CD4-positive, alpha-beta T cell (primary cell): ENCODE data around the gene EARS2. TPM values are rescaled to one million over a fixed set of nuclear protein-coding genes. Genes with fewer than 3 reads are reported as not detected.

Experiments
- ATAC-seq: fragments of 200-7000 bp; cut with Tn5 transposase; one replicate; pipeline ENCODE4 v1.10.0; 2022; ENCODE audit warnings: mild to moderate bottlenecking; ENCODE audit not compliant: poor library complexity
- CTCF ChIA-PET: fragments of 350-600 bp; sonication (Branson Sonifier 250); formaldehyde crosslinking; loops from one replicate; lab custom pipeline; 2021; ENCODE audit warnings: antibody characterized with exemption, inconsistent platforms; lab: Charles Lee
- POLR2A ChIA-PET: fragments of 350-600 bp; sonication (Branson Sonifier 250); formaldehyde crosslinking; loops from one replicate; lab custom pipeline; 2021; ENCODE audit warnings: antibody characterized with exemption, inconsistent platforms; lab: Charles Lee
- DNase-seq, 14 experiments: peaks; one replicate each; pipeline ENCODE4 v3.0.0-alpha.2; 2013 to 2020; ENCODE audit warnings: mixed read lengths in 2 of 14
- H3K27ac ChIP-seq, 2 donors: one replicate each; pipeline versions ENCODE4 v1.5.1 to v1.7.0; 2013; ENCODE audit warnings: low read length in 2 of 2, low read depth in 1 of 2, mild to moderate bottlenecking in 1 of 2
- H3K27me3 ChIP-seq, 2 experiments: 1 replicate in 1 of 2; 2 replicates in 1 of 2; pipeline versions ENCODE4 v1.6.1 to v1.7.0; 2013; ENCODE audit warnings: low read length in 2 of 2, control low read depth in 1 of 2, mild to moderate bottlenecking in 1 of 2, moderate library complexity in 1 of 2; ENCODE audit not compliant: insufficient read depth in 2 of 2, control insufficient read depth in 1 of 2
- H3K36me3 ChIP-seq: one replicate; pipeline ENCODE4 v1.6.1; 2013; ENCODE audit warnings: low read length, control low read depth; ENCODE audit not compliant: insufficient read depth
- H3K4me1 ChIP-seq: one replicate; pipeline ENCODE4 v1.6.1; 2013; ENCODE audit warnings: low read length, control low read depth; ENCODE audit not compliant: insufficient read depth
- H3K4me3 ChIP-seq: one replicate; pipeline ENCODE4 v1.5.1; 2013; ENCODE audit warnings: mild to moderate bottlenecking, low read length, moderate library complexity
- H3K9me3 ChIP-seq, 2 experiments: 1 replicate in 1 of 2; 2 replicates in 1 of 2; pipeline versions ENCODE4 v1.6.1 to v1.7.0; 2013; ENCODE audit warnings: low read length in 2 of 2, mild to moderate bottlenecking in 2 of 2, control low read depth in 1 of 2, moderate library complexity in 1 of 2; ENCODE audit not compliant: control insufficient read depth in 1 of 2, insufficient read depth in 1 of 2
- H3K27ac Mint-ChIP-seq: one replicate; pipeline ENCODE4 v1.8.0; 2020; ENCODE audit warnings: mixed read lengths
- H3K27me3 Mint-ChIP-seq: one replicate; pipeline ENCODE4 v1.8.0; 2021; ENCODE audit warnings: mixed read lengths
- H3K36me3 Mint-ChIP-seq: one replicate; pipeline ENCODE4 v1.8.0; 2021; ENCODE audit warnings: low read depth, mixed read lengths
- H3K4me1 Mint-ChIP-seq: one replicate; pipeline ENCODE4 v1.8.0; 2021; ENCODE audit warnings: low read depth, mixed read lengths
- H3K4me3 Mint-ChIP-seq: one replicate; pipeline ENCODE4 v1.8.0; 2020; ENCODE audit warnings: mild to moderate bottlenecking, mixed read lengths
- H3K9me3 Mint-ChIP-seq: one replicate; pipeline ENCODE4 v1.8.0; 2020; ENCODE audit warnings: mixed read lengths
- CTCF ChIP-seq: fragments of 200-600 bp; IDR thresholded peaks from one replicate; pipeline ENCODE4 v1.8.0; 2022; ENCODE audit warnings: antibody characterized with exemption, mild to moderate bottlenecking
- intact Hi-C, 2 experiments: fragments of 100-400 bp; cut with DNase I in 1 of 2; cut with micrococcal nuclease in 1 of 2; formaldehyde crosslinking; loops; one replicate each; pipeline versions ENCODE4 v1.15.1 to v1.9.0; 2023 to 2025; cut with DNase I, micrococcal nuclease
- total RNA-seq, 174 experiments: library from RNA in 2 of 174; stranded (reverse) in 2 of 174; gene quantifications; one replicate each; pipeline ENCODE4 v1.2.3 and lab custom pipeline; 2021 to 2026

Gene EARS2
- total RNA-seq, 2 experiments from 2014 or later: 7.9 to 8.0 TPM

GRCh38 chr16:23521965-23522364 lies 35.2 kb downstream of the EARS2 start:
- ATAC-seq (no peak), DNase-seq (no peak)
- H3K27me3 ChIP-seq: no peaks in the 10 kb centered on the region
- POLR2A ChIA-PET: interaction anchor here (0.7 to 1.0 kb wide), 2 partner anchors 12 to 25 kb away, joined by 3 read pairs; no protein-coding TSS in a partner anchor
- no peak overlapping the region for H3K4me3 ChIP-seq
- TF ChIP-seq CTCF: no peak
- Mint-ChIP-seq H3K27ac (no peak overlapping the region), H3K9me3 (no peaks in the 10 kb centered on the region), H3K27me3 (no peaks in the 10 kb centered on the region), H3K36me3 (peaks cover 55% of the 10 kb centered on the region), H3K4me1 (no peaks in the 10 kb centered on the region), H3K4me3 (no peak overlapping the region)
- no peaks in the 10 kb centered on the region for H3K9me3 ChIP-seq
- CTCF ChIA-PET: no interaction called here
- peaks cover 30% of the 10 kb centered on the region for H3K36me3 ChIP-seq
- intact Hi-C loops: no loop called here
- H3K4me1 ChIP-seq: no peaks in the 10 kb centered on the region
- no peak overlapping the region for H3K27ac ChIP-seq

- Histone ChIP-seq H3K27ac (no peak overlapping the region), H3K36me3 (peaks cover 30% of the 10 kb centered on the region), H3K4me3 (no peak overlapping the region), H3K27me3 (no peaks in the 10 kb centered on the region), H3K9me3 (no peaks in the 10 kb centered on the region), H3K4me1 (peaks cover 5% of the 10 kb centered on the region)
- ChIA-PET POLR2A (no interaction called here), CTCF (no interaction called here)
- DNase-seq (no peak), ATAC-seq (no peak)
- Mint-ChIP-seq H3K4me1 (peaks cover 5% of the 10 kb centered on the region), H3K9me3 (no peaks in the 10 kb centered on the region), H3K4me3 (no peak overlapping the region), H3K36me3 (peaks cover 49% of the 10 kb centered on the region), H3K27me3 (no peaks in the 10 kb centered on the region), H3K27ac (no peak overlapping the region)
- TF ChIP-seq CTCF: no peak
- intact Hi-C loops: no loop called here
These were observed 36.0 kb downstream of the EARS2 start for GRCh38 chr16:23521037-23521743.

- ATAC-seq: no peak
- H3K27ac ChIP-seq: no peak overlapping the region
- peaks cover 49% of the 10 kb centered on the region for H3K36me3 Mint-ChIP-seq
- DNase-seq: no peak
- peaks cover 9% of the 10 kb centered on the region for H3K4me1 Mint-ChIP-seq
- TF ChIP-seq CTCF: no peak
- H3K27me3 Mint-ChIP-seq: no peaks in the 10 kb centered on the region
- POLR2A ChIA-PET: no interaction called here
- intact Hi-C loops: no loop called here
- H3K4me3 ChIP-seq: no peak overlapping the region
- H3K9me3 Mint-ChIP-seq: no peaks in the 10 kb centered on the region
- CTCF ChIA-PET: no interaction called here
- H3K4me1 ChIP-seq: peaks cover 12% of the 10 kb centered on the region
- H3K36me3 ChIP-seq: peaks cover 30% of the 10 kb centered on the region
- no peaks in the 10 kb centered on the region for H3K9me3 ChIP-seq
- H3K27ac Mint-ChIP-seq: no peak overlapping the region
- H3K4me3 Mint-ChIP-seq: no peak overlapping the region
- no peaks in the 10 kb centered on the region for H3K27me3 ChIP-seq
These were observed 36.6 kb downstream of the EARS2 start for GRCh38 chr16:23520500-23520899.
